ENCODE measurements around the gene FBXO24. TPM values are rescaled to one million over a fixed set of nuclear protein-coding genes. Genes with fewer than 3 reads are reported as not detected.

FBXO24 gene
- total RNA-seq, 1 donor from 2014 or later, result 0.52 TPM

DNA sequence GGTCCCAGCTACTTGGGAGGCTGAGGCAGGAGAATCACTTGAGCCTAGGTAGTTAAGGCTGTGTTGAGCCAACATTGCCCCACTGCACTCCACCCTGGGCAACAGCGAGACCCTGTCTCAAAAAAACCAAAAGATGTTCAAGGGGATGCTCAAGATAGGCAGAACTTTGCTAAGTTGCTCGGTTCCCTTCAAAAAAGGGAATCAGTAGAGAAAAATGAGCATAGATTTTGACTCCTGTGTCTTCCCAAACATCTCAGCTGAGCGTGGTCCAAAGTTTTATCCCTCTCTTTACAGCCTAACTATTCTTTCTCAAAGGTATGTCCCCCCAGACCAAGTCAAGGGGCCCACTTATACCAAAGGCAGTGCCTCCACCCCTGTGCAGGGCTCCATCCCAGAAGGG is 33.1 kb upstream of the FBXO24 start:
- Histone ChIP-seq H3K9ac (ENCODE audit: low read length) (no peak overlapping the region), H3K36me3 (ENCODE audit: insufficient read depth, low read length) (peaks cover 5% of the 10 kb centered on the region), H3K4me3 (ENCODE audit: insufficient read depth, low read depth, low read length) (no peak overlapping the region), H4K20me1 (ENCODE audit: insufficient read depth, low read length) (no peaks in the 10 kb centered on the region), H3K4me2 (ENCODE audit: low read length) (no peak overlapping the region), H3K27me3 (ENCODE audit: insufficient read depth, low read length) (no peaks in the 10 kb centered on the region), H3K27ac (ENCODE audit: low read depth, low read length) (no peak overlapping the region), H3K4me1 (ENCODE audit: insufficient read depth, low read length) (peaks cover under 1% of the 10 kb centered on the region), H2AFZ (ENCODE audit: low read depth, low read length) (no peak overlapping the region), H3K9me3 (ENCODE audit: insufficient read depth, low read depth, low read length) (no peaks in the 10 kb centered on the region), H3K79me2 (ENCODE audit: insufficient read depth, low read length) (no peaks in the 10 kb centered on the region)
- FAIRE-seq (no peak), DNase-seq (ENCODE audit: low read depth) (no peak)
- peaks cover 4% of the 10 kb centered on the region for H3K36me3 Mint-ChIP-seq (ENCODE audit: low read depth, unreplicated experiment)
- TF ChIP-seq EZH2 (IDR thresholded peaks at IDR 0.05; ENCODE audit: insufficient read depth, low read length), result no peak
- TF ChIP-seq, protein P1, sequence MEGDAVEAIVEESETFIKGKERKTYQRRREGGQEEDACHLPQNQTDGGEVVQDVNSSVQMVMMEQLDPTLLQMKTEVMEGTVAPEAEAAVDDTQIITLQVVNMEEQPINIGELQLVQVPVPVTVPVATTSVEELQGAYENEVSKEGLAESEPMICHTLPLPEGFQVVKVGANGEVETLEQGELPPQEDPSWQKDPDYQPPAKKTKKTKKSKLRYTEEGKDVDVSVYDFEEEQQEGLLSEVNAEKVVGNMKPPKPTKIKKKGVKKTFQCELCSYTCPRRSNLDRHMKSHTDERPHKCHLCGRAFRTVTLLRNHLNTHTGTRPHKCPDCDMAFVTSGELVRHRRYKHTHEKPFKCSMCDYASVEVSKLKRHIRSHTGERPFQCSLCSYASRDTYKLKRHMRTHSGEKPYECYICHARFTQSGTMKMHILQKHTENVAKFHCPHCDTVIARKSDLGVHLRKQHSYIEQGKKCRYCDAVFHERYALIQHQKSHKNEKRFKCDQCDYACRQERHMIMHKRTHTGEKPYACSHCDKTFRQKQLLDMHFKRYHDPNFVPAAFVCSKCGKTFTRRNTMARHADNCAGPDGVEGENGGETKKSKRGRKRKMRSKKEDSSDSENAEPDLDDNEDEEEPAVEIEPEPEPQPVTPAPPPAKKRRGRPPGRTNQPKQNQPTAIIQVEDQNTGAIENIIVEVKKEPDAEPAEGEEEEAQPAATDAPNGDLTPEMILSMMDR (IDR thresholded peaks at IDR 0.05; ENCODE audit: insufficient read depth, low read depth, low read length), result no peak
- H3K4me1 Mint-ChIP-seq (ENCODE audit: low read depth, unreplicated experiment), result peaks cover 4% of the 10 kb centered on the region
- H3K27ac Mint-ChIP-seq (ENCODE audit: unreplicated experiment), result no peak overlapping the region
- no peaks in the 10 kb centered on the region for H3K9me3 Mint-ChIP-seq (ENCODE audit: unreplicated experiment)
- no peaks in the 10 kb centered on the region for H3K27me3 Mint-ChIP-seq (ENCODE audit: low read depth, unreplicated experiment)
- H3K4me3 Mint-ChIP-seq (ENCODE audit: unreplicated experiment), result no peak overlapping the region

DNA sequence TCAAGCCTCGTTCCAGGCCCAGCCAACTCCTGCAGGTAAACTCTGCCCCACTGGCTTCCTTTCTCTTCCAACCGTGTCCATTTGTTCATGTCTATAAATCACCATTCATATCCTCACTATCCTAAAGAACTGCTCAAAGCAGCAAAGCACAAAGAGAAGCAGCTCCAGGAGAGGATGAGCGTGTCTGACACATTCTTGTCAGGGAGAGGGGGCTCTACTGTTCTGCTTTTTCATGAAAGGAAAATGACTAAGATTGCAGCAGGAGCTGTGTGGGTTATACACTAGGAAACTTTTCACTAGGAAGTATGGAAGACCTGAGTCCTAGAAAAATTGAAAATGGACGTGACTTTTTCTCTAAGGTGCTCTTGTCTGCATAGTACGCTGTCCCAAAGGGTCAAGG is 30.4 kb upstream of the FBXO24 start:
- H3K27ac ChIP-seq (ENCODE audit: low read depth, low read length), result no peak overlapping the region
- no peaks in the 10 kb centered on the region for H3K4me1 Mint-ChIP-seq (ENCODE audit: low read depth, unreplicated experiment)
- no peak overlapping the region for H3K27ac Mint-ChIP-seq (ENCODE audit: unreplicated experiment)
- H3K9me3 Mint-ChIP-seq (ENCODE audit: unreplicated experiment), result no peaks in the 10 kb centered on the region
- H3K9me3 ChIP-seq (ENCODE audit: insufficient read depth, low read depth, low read length), result no peaks in the 10 kb centered on the region
- H3K4me3 ChIP-seq (ENCODE audit: insufficient read depth, low read depth, low read length), result no peak overlapping the region
- FAIRE-seq (no peak), DNase-seq (ENCODE audit: low read depth) (no peak)
- no peak for TF ChIP-seq EZH2 (IDR thresholded peaks at IDR 0.05; ENCODE audit: insufficient read depth, low read length)
- TF ChIP-seq, protein P1 (IDR thresholded peaks at IDR 0.05; ENCODE audit: insufficient read depth, low read depth, low read length), result no peak
- no peaks in the 10 kb centered on the region for H3K4me1 ChIP-seq (ENCODE audit: insufficient read depth, low read length)
- H3K36me3 Mint-ChIP-seq (ENCODE audit: low read depth, unreplicated experiment), result peaks cover 4% of the 10 kb centered on the region
- no peak overlapping the region for H3K4me2 ChIP-seq (ENCODE audit: low read length)
- H2AFZ ChIP-seq (ENCODE audit: low read depth, low read length), result no peak overlapping the region
- no peaks in the 10 kb centered on the region for H3K79me2 ChIP-seq (ENCODE audit: insufficient read depth, low read length)
- no peak overlapping the region for H3K9ac ChIP-seq (ENCODE audit: low read length)
- no peaks in the 10 kb centered on the region for H3K27me3 Mint-ChIP-seq (ENCODE audit: low read depth, unreplicated experiment)
- no peaks in the 10 kb centered on the region for H4K20me1 ChIP-seq (ENCODE audit: insufficient read depth, low read length)
- H3K4me3 Mint-ChIP-seq (ENCODE audit: unreplicated experiment), result no peak overlapping the region
- H3K36me3 ChIP-seq (ENCODE audit: insufficient read depth, low read length), result peaks cover 5% of the 10 kb centered on the region
- H3K27me3 ChIP-seq (ENCODE audit: insufficient read depth, low read length), result no peaks in the 10 kb centered on the region

DNA sequence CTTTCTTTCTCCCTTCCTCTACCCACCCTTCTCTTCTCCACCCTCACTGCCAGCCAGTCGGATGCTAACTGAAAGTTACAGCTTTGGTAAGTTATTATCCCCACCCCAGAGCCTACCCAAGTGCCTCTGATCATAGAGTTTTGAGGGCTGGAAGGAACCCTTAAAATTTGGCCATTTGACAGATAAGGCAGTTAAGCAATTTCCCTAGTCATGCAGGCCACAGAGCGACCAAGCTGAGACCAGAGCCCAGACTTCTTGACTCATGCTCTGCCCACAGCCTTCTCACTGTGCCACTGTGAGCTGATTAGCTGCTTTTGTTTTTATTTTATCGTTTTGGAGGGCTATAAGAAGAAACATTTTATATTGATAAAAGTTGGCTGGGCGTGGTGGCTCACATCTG is 29.6 kb upstream of the FBXO24 start:
- FAIRE-seq (no peak), DNase-seq (ENCODE audit: low read depth) (peak; percentile 49)
- no peaks in the 10 kb centered on the region for H4K20me1 ChIP-seq (ENCODE audit: insufficient read depth, low read length)
- no peaks in the 10 kb centered on the region for H3K9me3 ChIP-seq (ENCODE audit: insufficient read depth, low read depth, low read length)
- no peaks in the 10 kb centered on the region for H3K4me1 Mint-ChIP-seq (ENCODE audit: low read depth, unreplicated experiment)
- no peak overlapping the region for H2AFZ ChIP-seq (ENCODE audit: low read depth, low read length)
- no peak overlapping the region for H3K4me3 ChIP-seq (ENCODE audit: insufficient read depth, low read depth, low read length)
- H3K9ac ChIP-seq (ENCODE audit: low read length), result no peak overlapping the region
- H3K36me3 ChIP-seq (ENCODE audit: insufficient read depth, low read length), result peaks cover 5% of the 10 kb centered on the region
- H3K27ac Mint-ChIP-seq (ENCODE audit: unreplicated experiment), result no peak overlapping the region
- no peaks in the 10 kb centered on the region for H3K27me3 ChIP-seq (ENCODE audit: insufficient read depth, low read length)
- H3K79me2 ChIP-seq (ENCODE audit: insufficient read depth, low read length), result no peaks in the 10 kb centered on the region
- TF ChIP-seq EZH2 (IDR thresholded peaks at IDR 0.05; ENCODE audit: insufficient read depth, low read length), result no peak
- TF ChIP-seq, protein P1 (IDR thresholded peaks at IDR 0.05; ENCODE audit: insufficient read depth, low read depth, low read length), result no peak
- no peak overlapping the region for H3K27ac ChIP-seq (ENCODE audit: low read depth, low read length)
- no peak overlapping the region for H3K4me3 Mint-ChIP-seq (ENCODE audit: unreplicated experiment)
- peaks cover 4% of the 10 kb centered on the region for H3K36me3 Mint-ChIP-seq (ENCODE audit: low read depth, unreplicated experiment)
- no peaks in the 10 kb centered on the region for H3K4me1 ChIP-seq (ENCODE audit: insufficient read depth, low read length)
- no peak overlapping the region for H3K4me2 ChIP-seq (ENCODE audit: low read length)
- no peaks in the 10 kb centered on the region for H3K27me3 Mint-ChIP-seq (ENCODE audit: low read depth, unreplicated experiment)
- no peaks in the 10 kb centered on the region for H3K9me3 Mint-ChIP-seq (ENCODE audit: unreplicated experiment)
